ENCODE data around the gene DAB2IP.

DNA sequence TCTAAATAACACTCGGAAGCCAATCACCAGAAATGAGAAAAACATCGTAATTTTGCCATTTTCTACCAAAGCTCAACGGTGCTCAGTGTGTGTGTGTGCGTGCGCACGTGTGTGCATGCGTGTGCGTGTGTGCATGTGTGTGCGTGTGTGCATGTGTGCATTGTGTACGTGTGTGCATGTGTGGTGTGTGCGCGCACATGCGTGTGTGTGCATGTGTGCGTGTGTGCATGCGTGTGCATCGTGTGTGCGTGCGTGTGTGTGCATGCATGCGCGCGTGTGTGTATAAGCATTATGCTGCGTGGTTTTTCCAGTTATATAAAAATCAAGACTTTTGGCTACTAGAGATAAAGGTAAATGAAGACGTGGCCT, 165.0 kb downstream of the DAB2IP start:
- TF ChIP-seq POLR2A (IDR thresholded peaks at IDR 0.05; ENCODE audit: low read depth, low read length) = no peak
- TF ChIP-seq, protein P1, sequence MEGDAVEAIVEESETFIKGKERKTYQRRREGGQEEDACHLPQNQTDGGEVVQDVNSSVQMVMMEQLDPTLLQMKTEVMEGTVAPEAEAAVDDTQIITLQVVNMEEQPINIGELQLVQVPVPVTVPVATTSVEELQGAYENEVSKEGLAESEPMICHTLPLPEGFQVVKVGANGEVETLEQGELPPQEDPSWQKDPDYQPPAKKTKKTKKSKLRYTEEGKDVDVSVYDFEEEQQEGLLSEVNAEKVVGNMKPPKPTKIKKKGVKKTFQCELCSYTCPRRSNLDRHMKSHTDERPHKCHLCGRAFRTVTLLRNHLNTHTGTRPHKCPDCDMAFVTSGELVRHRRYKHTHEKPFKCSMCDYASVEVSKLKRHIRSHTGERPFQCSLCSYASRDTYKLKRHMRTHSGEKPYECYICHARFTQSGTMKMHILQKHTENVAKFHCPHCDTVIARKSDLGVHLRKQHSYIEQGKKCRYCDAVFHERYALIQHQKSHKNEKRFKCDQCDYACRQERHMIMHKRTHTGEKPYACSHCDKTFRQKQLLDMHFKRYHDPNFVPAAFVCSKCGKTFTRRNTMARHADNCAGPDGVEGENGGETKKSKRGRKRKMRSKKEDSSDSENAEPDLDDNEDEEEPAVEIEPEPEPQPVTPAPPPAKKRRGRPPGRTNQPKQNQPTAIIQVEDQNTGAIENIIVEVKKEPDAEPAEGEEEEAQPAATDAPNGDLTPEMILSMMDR (conservative IDR thresholded peaks at IDR 0.05; ENCODE audit: low read depth, low read length) = no peak
- TF ChIP-seq CEBPB (IDR thresholded peaks at IDR 0.05; ENCODE audit: low read depth, low read length) = no peak
- TF ChIP-seq MAFK (IDR thresholded peaks at IDR 0.05; ENCODE audit: low read depth, low read length) = no peak
- TF ChIP-seq RAD21 (IDR thresholded peaks at IDR 0.05; ENCODE audit: low read length) = no peak
- TF ChIP-seq MAZ (IDR thresholded peaks at IDR 0.05; ENCODE audit: borderline replicate concordance, low read depth, low read length) = no peak
- TF ChIP-seq RCOR1 (IDR thresholded peaks at IDR 0.05; ENCODE audit: insufficient replicate concordance, low read length) = no peak
